Heart right ventricle (tissue), 16 donors: ENCODE data around the gene IL17B. TPM values are rescaled to one million over a fixed set of nuclear protein-coding genes. Genes with fewer than 3 reads are reported as not detected.

Experiments used
- ATAC-seq, 8 donors: fragments of 200-7000 bp; cut with Tn5 transposase; one replicate each; pipeline ENCODE4 v1.9.1; 2020; ENCODE audit warnings: mild to moderate bottlenecking in 8 of 8, moderate library complexity in 8 of 8, moderate number of reproducible peaks in 1 of 8
- DNase-seq, 2 donors: peaks; one replicate each; pipeline ENCODE4 v3.0.0-alpha.2; 2020
- H3K27ac ChIP-seq, 10 donors: fragments of 200-600 bp; sonication (generic) in 2 of 10; one replicate each; pipeline versions ENCODE4 v1.5.0 to v1.8.0; 2020 to 2022; ENCODE audit warnings: mild to moderate bottlenecking in 3 of 10
- H3K27me3 ChIP-seq, 7 donors: fragments of 200-600 bp; one replicate each; pipeline ENCODE4 v1.8.0; 2021 to 2022; ENCODE audit warnings: mild to moderate bottlenecking in 2 of 7
- H3K36me3 ChIP-seq, 9 donors: fragments of 200-600 bp; sonication (generic) in 1 of 9; one replicate each; pipeline versions ENCODE4 v1.5.0 to v1.8.0; 2020 to 2022; ENCODE audit warnings: mild to moderate bottlenecking in 2 of 9
- H3K4me1 ChIP-seq, 9 donors: fragments of 200-600 bp; sonication (generic) in 1 of 9; one replicate each; pipeline versions ENCODE4 v1.5.0 to v1.8.0; 2020 to 2022; ENCODE audit warnings: mild to moderate bottlenecking in 4 of 9
- H3K4me3 ChIP-seq, 10 donors: fragments of 200-600 bp; sonication (generic) in 2 of 10; one replicate each; pipeline versions ENCODE4 v1.5.0 to v1.8.0; 2020 to 2022; ENCODE audit warnings: mild to moderate bottlenecking in 7 of 10, moderate library complexity in 2 of 10
- H3K9me3 ChIP-seq, 11 donors: fragments of 200-600 bp in 10 of 11; sonication (generic) in 2 of 11; one replicate each; pipeline versions ENCODE4 v1.5.0 to v1.8.0; 2013 to 2022; ENCODE audit warnings: mild to moderate bottlenecking in 2 of 11, control low read depth in 1 of 11, moderate library complexity in 1 of 11
- CTCF ChIP-seq, 9 donors: fragments of 200-600 bp; sonication (generic) in 2 of 9; IDR thresholded peaks; one replicate each; pipeline versions ENCODE4 v1.5.0 to v1.8.0; 2021 to 2022; ENCODE audit warnings: antibody characterized with exemption in 9 of 9, mild to moderate bottlenecking in 5 of 9, moderate library complexity in 1 of 9
- WGBS, 2 donors: extraction: QIAGEN DNeasy Blood & Tissue Kit; methylation state at CpG; one replicate each; pipeline ENCODE4 v1.1.7; 2013; ENCODE audit warnings: inconsistent platforms in 1 of 2; 5-methylcytosine and 5-hydroxymethylcytosine counted together
- intact Hi-C, 10 donors: fragments of 100-400 bp; cut with DNase I; formaldehyde crosslinking; loops; one replicate each; pipeline versions ENCODE4 v1.11.1 to v1.14.2; 2022
- polyA plus RNA-seq, 2 donors: library from polyadenylated mRNA; stranded (reverse); fragments of 200-250 nt; gene quantifications; one replicate each; pipeline ENCODE4 v1.2.3, GENCODE V29; 2013
- total RNA-seq, 10 donors: library from RNA; stranded (reverse); fragmentation: NEBNext Ultra II Directional in 3 of 10; extraction: Animal tissue kit (Norgen Biotek cat#: 25700) in 3 of 10; gene quantifications; one replicate each; pipeline versions ENCODE4 v1.2.1 to v1.2.4, GENCODE V29; 2021 to 2023
- donor health status: Arrhythmogenic right ventricular cardiomyopathy.
- donor health status: ischemic (EF 13 %, LVEDD 7.1; RV severe dilation, severe dysfunction).
- donor health status: healthy with polysubstance abuse.
- donor health status: DM: no; HTN: yes; CAD: no.
- donor health status: DM: no; HTN: no; CAD: no.
- donor health status: ischemic (EF 25% LVEDD 6.9; RV normal size, moderate dysfunction).
- donor health status: ischemic (EF 25% LVEDD 5.7; RV mildly dilated, moderate dysfunction).
- donor health status: healthy.
- donor health status: DM: yes; HTN: yes; CAD: no.
- donor health status: Ischemic cardiomyopathy.
- donor health status: ischemic (EF 35%, LVEDD 5.7; RV mildly dilated, moderate dysfunction).
- donor health status: nonischemic (EF 11% LVEDD 7.7; RV severe dilation, severe dysfunction).
- donor health status: DM: yes; HTN: yes; CAD: no.
- donor health status: PGD.
- donor health status: ischemic (EF 29% LVEDD 5.4; RV normal size, mild dysfunction).
- donor health status: nonischemic (EF 23%, LVEDD 6.1; RV moderate dilation, normal function).

Gene IL17B
- total and polyA plus RNA-seq, 12 donors, result 0.44 to 0.83 (median 0.57) TPM; not detected in 9

- H3K4me3 ChIP-seq, result peak overlapping the region in 4 of 10 donors; percentile 1 to 9 (median 4)
- no peaks in the 10 kb centered on the region for H3K9me3 ChIP-seq
- no peaks in the 10 kb centered on the region for H3K27me3 ChIP-seq
- WGBS, 2 donors, result 68 to 69% methylated on average over 9 of the region's 9 CpGs
- ATAC-seq (no peak), DNase-seq (peak in 1 of 2 donors; percentile 9)
- H3K36me3 ChIP-seq, result peaks cover 0 to 20% (median 0%) of the 10 kb centered on the region in 9 donors
- peaks cover 23 to 100% (median 83%) of the 10 kb centered on the region in 9 donors for H3K4me1 ChIP-seq
- intact Hi-C loops, result no loop called here
- no peak for TF ChIP-seq CTCF (IDR thresholded peaks at IDR 0.05)
- H3K27ac ChIP-seq, result peak overlapping the region in 9 of 10 donors; percentile 71 to 99 (median 91)
Measured at GRCh38 chr5:149417711-149418368, 38.7 kb upstream of the IL17B start.

GRCh38 chr5:149416987-149417710 is 38.1 kb upstream of the IL17B start:
- WGBS, 2 donors, result 25 to 35% methylated on average over 8 of the region's 8 CpGs
- Histone ChIP-seq H3K36me3 (peaks cover 0 to 20% (median 0%) of the 10 kb centered on the region in 9 donors), H3K9me3 (no peaks in the 10 kb centered on the region), H3K27me3 (no peaks in the 10 kb centered on the region), H3K4me1 (peaks cover 23 to 100% (median 79%) of the 10 kb centered on the region in 9 donors), H3K4me3 (peak overlapping the region in 4 of 10 donors; percentile 1 to 64 (median 14)), H3K27ac (peak overlapping the region; percentile 42 to 99 (median 90))
- ATAC-seq, result peak in 3 of 8 donors; percentile 1 to 12 (median 4)
- intact Hi-C loops, result no loop called here
- no peak for TF ChIP-seq CTCF (IDR thresholded peaks at IDR 0.05)
- peak in 1 of 2 donors; percentile 30 for DNase-seq

GRCh38 chr5:149415066-149415967 is 36.2 kb upstream of the IL17B start:
- intact Hi-C loops, result no loop called here
- WGBS, 2 donors, result 78 to 80% methylated on average over 10 of the region's 10 CpGs
- peaks cover 0 to 16% (median 0%) of the 10 kb centered on the region in 9 donors for H3K36me3 ChIP-seq
- TF ChIP-seq CTCF (IDR thresholded peaks at IDR 0.05), result no peak
- peak overlapping the region in 9 of 10 donors; percentile 71 to 99 (median 91) for H3K27ac ChIP-seq
- peaks cover 22 to 87% (median 60%) of the 10 kb centered on the region in 9 donors for H3K4me1 ChIP-seq
- H3K27me3 ChIP-seq, result no peaks in the 10 kb centered on the region
- peak overlapping the region in 5 of 10 donors; percentile 1 to 64 (median 17) for H3K4me3 ChIP-seq
- DNase-seq (no peak), ATAC-seq (no peak)
- no peaks in the 10 kb centered on the region for H3K9me3 ChIP-seq
